Sigmoid colon (tissue), 7 donors: ENCODE data around the gene NDUFA8. TPM values are rescaled to one million over a fixed set of nuclear protein-coding genes. Genes with fewer than 3 reads are reported as not detected.

ENCODE experiments used
- DNase-seq: peaks from one replicate; pipeline ENCODE4 v3.0.0-alpha.2; 2019
- H3K27ac ChIP-seq, 4 donors: fragments of 200-600 bp; sonication (generic); one replicate each; pipeline ENCODE4 v1.5.1; 2016 to 2019; ENCODE audit warnings: mild to moderate bottlenecking in 1 of 4
- H3K27me3 ChIP-seq, 3 donors: fragments of 200-600 bp; sonication (generic); one replicate each; pipeline ENCODE4 v1.5.1; 2019; ENCODE audit warnings: mild to moderate bottlenecking in 1 of 3
- H3K36me3 ChIP-seq, 4 donors: fragments of 200-600 bp; sonication (generic); one replicate each; pipeline ENCODE4 v1.5.1; 2016 to 2019
- H3K4me1 ChIP-seq, 4 donors: fragments of 200-600 bp; sonication (generic); one replicate each; pipeline ENCODE4 v1.5.1; 2017 to 2019
- H3K4me3 ChIP-seq, 4 donors: fragments of 200-600 bp; sonication (generic); one replicate each; pipeline ENCODE4 v1.5.1; 2017 to 2019; ENCODE audit warnings: mild to moderate bottlenecking in 2 of 4, moderate library complexity in 1 of 4
- H3K9me3 ChIP-seq, 4 donors: fragments of 200-600 bp in 3 of 4; sonication (generic) in 3 of 4; one replicate each; pipeline versions ENCODE4 v1.5.1 to v1.6.1; 2013 to 2019
- CTCF ChIP-seq, 4 experiments: fragments of 450-650 bp in 3 of 4; fragments of 200-600 bp in 1 of 4; IDR thresholded peaks; one replicate each; pipeline ENCODE4 v1.5.1; 2016 to 2019; ENCODE audit warnings: antibody characterized with exemption in 4 of 4, mild to moderate bottlenecking in 3 of 4, moderate library complexity in 2 of 4
- EP300 ChIP-seq, 4 donors: sonication (generic); formaldehyde crosslinking; IDR thresholded peaks; one replicate each; pipeline ENCODE4 v1.6.1; 2017; ENCODE audit warnings: antibody characterized with exemption in 4 of 4
- POLR2A ChIP-seq, 2 donors: fragments of 450-650 bp; IDR thresholded peaks; one replicate each; pipeline ENCODE4 v1.6.1; 2016; ENCODE audit warnings: antibody characterized with exemption in 2 of 2, mild to moderate bottlenecking in 2 of 2, moderate library complexity in 2 of 2
- POLR2AphosphoS5 ChIP-seq, 4 donors: sonication (generic); formaldehyde crosslinking; IDR thresholded peaks; one replicate each; pipeline ENCODE4 v1.6.1; 2017; ENCODE audit warnings: antibody characterized with exemption in 4 of 4
- WGBS, 2 donors: extraction: QIAGEN DNeasy Blood & Tissue Kit; methylation state at CpG; one replicate each; pipeline ENCODE4 v1.1.7; 2013; 5-methylcytosine and 5-hydroxymethylcytosine counted together
- intact Hi-C: fragments of 100-400 bp; cut with DNase I; formaldehyde crosslinking; loops from one replicate; pipeline ENCODE4 v1.15.1; 2023
- polyA plus RNA-seq, 3 donors: library from polyadenylated mRNA; stranded (reverse); fragments of 200-250 nt; gene quantifications; one replicate each; pipeline ENCODE4 v1.2.3, GENCODE V29; 2013
- total RNA-seq, 4 donors: library from RNA; depleted of rRNA; stranded (reverse); fragments of >200 nt; gene quantifications; one replicate each; pipeline ENCODE4 v1.1.0, GENCODE V29; 2016
- donor health status: healthy with polysubstance abuse.
- donor health status: Bipolar disorder and iron deficiency.
- donor health status: healthy.

NDUFA8 gene
- total and polyA plus RNA-seq, 7 donors, result 63.9 to 194 (median 92.7) TPM

GRCh38 chr9:122130837-122131236, 28.7 kb downstream of the NDUFA8 start:
- Histone ChIP-seq H3K27me3 (peaks cover 0 to 8% (median 0%) of the 10 kb centered on the region in 3 donors), H3K36me3 (no peaks in the 10 kb centered on the region), H3K9me3 (no peaks in the 10 kb centered on the region), H3K27ac (peak overlapping the region in 3 of 4 donors; percentile 5 to 18 (median 13)), H3K4me3 (no peak overlapping the region), H3K4me1 (peaks cover 0 to 25% (median 25%) of the 10 kb centered on the region in 4 donors)
- 76 to 80% methylated on average over 4 of the region's 4 CpGs for WGBS, 2 donors
- TF ChIP-seq POLR2AphosphoS5 (IDR thresholded peaks at IDR 0.05), result no peak
- TF ChIP-seq POLR2A (IDR thresholded peaks at IDR 0.05), result no peak
- no peak for TF ChIP-seq EP300 (IDR thresholded peaks at IDR 0.05)
- DNase-seq, result no peak
- intact Hi-C loops, result no loop called here

- H3K4me3 ChIP-seq, result no peak overlapping the region
- H3K27me3 ChIP-seq, result peaks cover 0 to 10% (median 0%) of the 10 kb centered on the region in 3 donors
- no peaks in the 10 kb centered on the region for H3K36me3 ChIP-seq
- H3K27ac ChIP-seq, result no peak overlapping the region
- 78 to 93% methylated on average over 2 of the region's 2 CpGs for WGBS, 2 donors
- no peaks in the 10 kb centered on the region for H3K9me3 ChIP-seq
- intact Hi-C loops, result loop anchor here (5.0 kb wide), 3 partner anchors 132 to 682 kb away; partner anchors contain the start of genes MRRF and RBM18
- H3K4me1 ChIP-seq, result peaks cover 0 to 34% (median 32%) of the 10 kb centered on the region in 4 donors
- TF ChIP-seq POLR2AphosphoS5 (IDR thresholded peaks at IDR 0.05) (no peak), EP300 (IDR thresholded peaks at IDR 0.05) (no peak), POLR2A (IDR thresholded peaks at IDR 0.05) (no peak), CTCF (IDR thresholded peaks at IDR 0.05) (no peak)
- DNase-seq, result no peak
These were observed 29.6 kb downstream of the NDUFA8 start for GRCh38 chr9:122129969-122130368.

GRCh38 chr9:122128969-122129343, 30.6 kb downstream of the NDUFA8 start:
- TF ChIP-seq POLR2A (IDR thresholded peaks at IDR 0.05) (no peak), EP300 (IDR thresholded peaks at IDR 0.05) (no peak), POLR2AphosphoS5 (IDR thresholded peaks at IDR 0.05) (no peak), CTCF (IDR thresholded peaks at IDR 0.05) (no peak)
- H3K27me3 ChIP-seq, result peaks cover 0 to 10% (median 0%) of the 10 kb centered on the region in 3 donors
- no peak overlapping the region for H3K4me3 ChIP-seq
- H3K36me3 ChIP-seq, result no peaks in the 10 kb centered on the region
- DNase-seq, result no peak
- peaks cover 0 to 38% (median 33%) of the 10 kb centered on the region in 4 donors for H3K4me1 ChIP-seq
- intact Hi-C loops, result loop anchor here (5.0 kb wide), 3 partner anchors 133 to 683 kb away; partner anchors contain the start of genes MRRF and RBM18
- no peaks in the 10 kb centered on the region for H3K9me3 ChIP-seq
- 85 to 90% methylated on average over 7 of the region's 7 CpGs for WGBS, 2 donors
- no peak overlapping the region for H3K27ac ChIP-seq

- Histone ChIP-seq H3K27ac (peak overlapping the region in 1 of 4 donors; percentile 17), H3K9me3 (no peaks in the 10 kb centered on the region), H3K4me1 (peaks cover 0 to 38% (median 33%) of the 10 kb centered on the region in 4 donors), H3K27me3 (peaks cover 0 to 10% (median 0%) of the 10 kb centered on the region in 3 donors), H3K36me3 (no peaks in the 10 kb centered on the region), H3K4me3 (no peak overlapping the region)
- intact Hi-C loops, result loop anchor here (5.0 kb wide), 3 partner anchors 134 to 684 kb away; partner anchors contain the start of genes MRRF and RBM18
- TF ChIP-seq CTCF (IDR thresholded peaks at IDR 0.05) (no peak), POLR2AphosphoS5 (IDR thresholded peaks at IDR 0.05) (no peak), POLR2A (IDR thresholded peaks at IDR 0.05) (no peak), EP300 (IDR thresholded peaks at IDR 0.05) (no peak)
- DNase-seq, result peak; percentile 66
- 75 to 85% methylated on average over 24 of the region's 24 CpGs for WGBS, 2 donors
These were observed 31.3 kb downstream of the NDUFA8 start for GRCh38 chr9:122128007-122128968.

- Histone ChIP-seq H3K4me1 (peaks cover 0 to 38% (median 33%) of the 10 kb centered on the region in 4 donors), H3K9me3 (no peaks in the 10 kb centered on the region), H3K4me3 (no peak overlapping the region), H3K36me3 (no peaks in the 10 kb centered on the region), H3K27me3 (peaks cover 0 to 10% (median 0%) of the 10 kb centered on the region in 3 donors), H3K27ac (no peak overlapping the region)
- WGBS, 2 donors, result 71 to 81% methylated on average over 10 of the region's 10 CpGs
- intact Hi-C loops, result loop anchor here (5.0 kb wide), 3 partner anchors 135 to 685 kb away; partner anchors contain the start of genes MRRF and RBM18
- DNase-seq, result peak; percentile 61
- TF ChIP-seq EP300 (IDR thresholded peaks at IDR 0.05) (no peak), POLR2A (IDR thresholded peaks at IDR 0.05) (no peak), POLR2AphosphoS5 (IDR thresholded peaks at IDR 0.05) (no peak), CTCF (IDR thresholded peaks at IDR 0.05) (no peak)
These were observed 32.2 kb downstream of the NDUFA8 start for GRCh38 chr9:122127396-122127798.
